GM12873 (cell line): ENCODE data around the gene SORCS2.

Source experiments
- TF ChIP-seq, protein P1 (sequence below): IDR thresholded peaks from 2 replicates; pipeline ENCODE4 v1.5.1; 2012; ENCODE audit warnings: low read depth, mild to moderate bottlenecking, moderate library complexity, low read length, control low read depth; ENCODE audit not compliant: insufficient read depth; ENCODE audit errors: missing control alignments

The SORCS2 gene

DNA sequence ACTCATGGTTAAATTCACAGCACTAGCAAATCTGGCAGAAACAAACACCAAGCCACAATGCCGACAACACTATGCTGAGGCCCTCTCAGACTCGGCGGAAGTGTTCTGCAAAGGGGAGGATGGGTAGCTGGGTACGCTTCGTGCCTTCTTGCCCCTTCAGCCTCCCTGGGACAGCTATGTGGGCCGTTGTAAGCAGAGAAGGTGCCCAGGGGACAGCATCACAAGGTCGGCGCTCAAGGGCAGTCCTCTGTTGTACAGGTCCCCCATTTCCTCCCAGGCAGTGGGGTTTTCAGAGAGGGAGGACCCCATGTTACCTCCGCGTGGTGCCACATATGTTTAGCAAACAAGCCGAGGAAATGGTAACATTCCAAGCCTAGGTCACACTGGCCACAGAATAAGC lies 573.7 kb downstream of the SORCS2 start:
- TF ChIP-seq, protein P1, sequence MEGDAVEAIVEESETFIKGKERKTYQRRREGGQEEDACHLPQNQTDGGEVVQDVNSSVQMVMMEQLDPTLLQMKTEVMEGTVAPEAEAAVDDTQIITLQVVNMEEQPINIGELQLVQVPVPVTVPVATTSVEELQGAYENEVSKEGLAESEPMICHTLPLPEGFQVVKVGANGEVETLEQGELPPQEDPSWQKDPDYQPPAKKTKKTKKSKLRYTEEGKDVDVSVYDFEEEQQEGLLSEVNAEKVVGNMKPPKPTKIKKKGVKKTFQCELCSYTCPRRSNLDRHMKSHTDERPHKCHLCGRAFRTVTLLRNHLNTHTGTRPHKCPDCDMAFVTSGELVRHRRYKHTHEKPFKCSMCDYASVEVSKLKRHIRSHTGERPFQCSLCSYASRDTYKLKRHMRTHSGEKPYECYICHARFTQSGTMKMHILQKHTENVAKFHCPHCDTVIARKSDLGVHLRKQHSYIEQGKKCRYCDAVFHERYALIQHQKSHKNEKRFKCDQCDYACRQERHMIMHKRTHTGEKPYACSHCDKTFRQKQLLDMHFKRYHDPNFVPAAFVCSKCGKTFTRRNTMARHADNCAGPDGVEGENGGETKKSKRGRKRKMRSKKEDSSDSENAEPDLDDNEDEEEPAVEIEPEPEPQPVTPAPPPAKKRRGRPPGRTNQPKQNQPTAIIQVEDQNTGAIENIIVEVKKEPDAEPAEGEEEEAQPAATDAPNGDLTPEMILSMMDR = no peak

DNA sequence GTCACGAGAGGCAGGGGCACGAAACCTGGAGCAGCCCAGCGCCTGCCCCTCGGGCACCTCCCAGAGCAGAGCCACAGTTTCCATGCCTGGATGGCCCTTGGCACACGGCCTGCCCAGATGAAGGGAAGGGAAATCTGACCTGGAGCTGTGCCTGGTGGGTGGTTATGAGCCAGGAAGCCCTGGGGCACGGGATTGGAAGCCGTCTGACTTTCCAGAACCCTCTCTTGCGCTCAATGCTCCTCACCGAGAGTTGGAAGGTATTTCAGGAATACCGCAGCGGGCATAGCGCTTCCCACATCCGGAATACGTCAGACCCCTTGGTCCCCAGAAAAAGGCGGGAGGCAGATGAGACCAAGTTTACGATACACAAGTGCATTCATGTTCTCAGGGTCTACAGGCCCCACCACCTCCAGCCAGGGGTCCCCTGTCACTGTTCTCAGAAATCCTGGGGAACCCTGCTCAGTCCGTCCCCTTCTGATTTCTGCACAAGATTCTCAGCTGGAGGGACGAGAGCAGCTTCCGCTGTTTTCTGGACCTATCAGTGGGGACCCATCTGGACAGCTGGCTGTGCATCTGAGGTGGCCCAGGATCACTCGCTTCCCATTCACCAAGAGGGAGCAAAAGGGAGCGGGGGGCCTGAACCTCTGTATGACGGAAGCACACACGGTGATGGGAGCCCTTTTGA lies 574.5 kb downstream of the SORCS2 start:
- TF ChIP-seq, protein P1 = no peak

DNA sequence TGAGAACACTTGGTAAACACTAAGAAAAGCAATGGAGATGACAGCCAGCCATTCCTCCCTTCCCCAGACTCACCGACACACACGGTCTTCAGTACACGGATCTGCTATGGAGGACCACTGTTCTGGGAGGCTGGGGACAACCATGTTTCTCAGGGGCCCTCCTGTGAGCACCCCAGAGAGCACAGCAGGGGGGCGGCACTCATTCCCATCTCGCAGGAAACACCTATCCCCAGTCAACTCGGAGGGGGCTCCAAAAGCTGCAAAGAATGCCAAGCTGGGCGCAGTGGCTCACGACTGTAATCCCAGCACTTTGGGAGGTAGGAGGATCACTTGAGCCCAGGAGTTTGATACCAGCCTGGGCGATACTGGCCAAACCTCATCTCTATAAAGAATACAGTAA lies 575.2 kb downstream of the SORCS2 start:
- TF ChIP-seq, protein P1 = no peak

DNA sequence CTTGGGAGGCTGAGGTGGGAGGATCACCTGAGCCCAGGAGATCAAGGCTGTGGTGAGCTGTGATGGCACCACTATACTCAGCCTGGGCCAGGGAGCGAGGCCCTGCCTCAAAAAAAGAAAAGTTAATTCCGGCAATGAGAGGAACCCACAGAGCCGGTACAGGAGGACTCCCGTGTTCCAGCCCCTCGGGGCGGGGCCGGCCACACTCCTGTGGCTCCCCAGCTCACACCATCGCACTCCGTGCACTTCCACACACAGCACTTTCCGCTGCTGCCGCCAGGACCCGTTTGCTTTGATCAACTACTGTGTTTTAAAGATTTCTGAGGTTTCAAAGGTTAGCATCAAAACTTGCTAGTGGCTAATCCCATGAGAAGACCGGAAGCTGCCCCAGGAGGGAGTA lies 575.6 kb downstream of the SORCS2 start:
- TF ChIP-seq, protein P1 = no peak

DNA sequence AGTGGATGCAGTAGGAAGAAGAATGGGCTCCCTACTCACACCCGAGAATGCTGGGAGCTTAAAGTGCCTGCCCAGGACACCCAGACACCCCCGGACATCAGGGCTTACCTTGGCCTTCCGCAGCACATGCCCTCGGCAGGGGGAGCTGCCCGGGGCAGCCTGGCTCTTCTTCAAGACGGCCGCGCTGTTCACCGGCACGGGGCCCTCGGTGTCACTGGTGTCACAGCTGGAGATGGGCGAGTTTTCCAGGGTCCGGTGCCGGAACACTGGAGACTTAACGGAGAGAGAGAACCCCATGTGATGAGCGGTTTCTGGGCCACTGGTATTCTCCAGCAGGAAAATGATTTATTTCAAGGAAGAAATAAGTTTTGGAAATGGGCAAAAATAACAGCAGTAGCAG lies 576.4 kb downstream of the SORCS2 start:
- TF ChIP-seq, protein P1 = no peak

DNA sequence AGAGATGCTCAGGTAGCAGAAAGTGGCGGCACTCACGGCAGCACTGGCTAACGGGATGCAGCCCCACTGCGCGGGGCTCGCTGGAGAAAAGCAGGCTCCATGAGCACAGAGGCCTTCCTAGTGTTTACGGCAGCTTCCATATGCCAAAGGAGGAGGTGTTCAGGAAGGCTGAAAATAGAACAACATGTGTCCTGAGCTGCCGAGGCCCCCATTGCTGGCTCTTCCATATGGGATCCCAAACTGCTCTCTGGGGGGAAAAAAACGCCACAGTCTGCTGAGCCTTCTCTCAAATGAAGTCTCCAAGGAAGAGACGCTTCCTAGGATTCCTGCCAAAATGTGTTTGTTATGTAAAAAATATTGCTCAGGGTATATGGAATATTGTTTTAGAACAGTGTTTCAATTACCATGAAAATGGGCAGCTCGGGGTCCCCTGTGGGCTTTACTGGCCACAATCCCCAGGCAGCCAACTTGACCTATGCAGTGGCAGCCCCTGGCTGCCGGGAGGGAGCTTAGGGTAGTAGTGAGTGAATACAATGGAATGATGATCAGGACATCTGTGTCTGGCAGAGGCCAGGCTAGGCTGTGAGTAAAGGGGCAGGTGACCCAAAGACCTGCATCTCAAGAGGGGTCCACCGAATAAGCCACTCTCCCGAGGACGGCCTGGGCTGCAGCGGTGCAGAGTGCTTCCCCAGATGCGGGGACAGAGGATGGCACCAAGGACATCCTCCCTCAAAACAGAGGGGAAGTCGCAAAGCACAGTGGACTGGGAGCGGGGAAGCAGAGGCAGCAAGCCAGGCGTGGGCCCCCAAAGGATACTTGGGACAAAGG lies 577.3 kb downstream of the SORCS2 start:
- TF ChIP-seq, protein P1 = no peak

DNA sequence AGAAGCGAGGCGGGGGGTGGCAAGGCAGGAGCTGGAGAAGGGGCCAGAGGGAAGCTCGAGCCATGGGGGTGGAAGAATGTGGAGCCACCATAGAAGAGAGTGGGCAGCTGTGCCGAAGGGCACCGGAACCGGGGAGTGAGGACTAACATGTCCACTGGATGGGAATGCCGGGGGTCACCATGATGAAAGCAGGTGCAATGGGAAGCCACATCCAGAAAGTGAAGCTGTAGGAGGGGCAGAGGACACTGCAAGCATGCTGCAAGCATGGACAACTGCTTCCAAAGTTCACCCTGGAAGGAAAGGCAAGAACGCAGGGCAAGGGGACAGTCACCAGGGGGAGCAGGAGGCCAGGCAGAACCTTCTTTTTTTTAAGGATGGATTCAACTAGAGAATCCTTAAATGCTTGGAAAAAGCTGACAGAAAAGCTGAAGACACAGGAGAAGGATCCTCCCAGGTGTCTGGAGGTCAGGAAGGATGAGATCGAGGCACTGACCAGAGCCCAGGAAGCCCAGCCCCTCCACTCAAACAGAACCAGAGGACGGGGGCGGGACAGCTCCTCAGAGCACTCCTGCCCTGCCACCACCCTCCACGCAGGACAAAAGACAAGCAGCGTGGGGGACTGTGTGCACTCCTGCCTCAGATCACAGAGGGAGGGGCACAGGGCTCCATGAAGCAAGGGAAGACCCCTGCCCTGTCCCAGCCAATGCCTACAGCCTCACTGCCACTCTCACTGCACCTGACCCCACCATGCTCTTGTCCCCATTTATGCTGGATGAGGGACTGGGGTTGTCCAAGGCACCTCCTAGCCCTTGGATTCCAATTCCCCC lies 578.1 kb downstream of the SORCS2 start:
- TF ChIP-seq, protein P1 = peak; percentile 66
